Astrocyte (in vitro differentiated cells and primary cell): Measurements from ENCODE around the gene ACSF2. TPM values are rescaled to one million over a fixed set of nuclear protein-coding genes. Genes with fewer than 3 reads are reported as not detected.

Experiments used
- DNase-seq: peaks from one replicate; pipeline ENCODE4 v3.0.0-alpha.2; 2010; ENCODE audit warnings: low read depth
- FAIRE-seq: peaks from 2 replicates; lab custom pipeline; 2011; peaks lifted over from hg19 to GRCh38; lab: Jason Lieb, UNC
- H2AFZ ChIP-seq: 2 replicates; pipeline ENCODE4 v1.6.0; 2012; ENCODE audit warnings: low read depth, low read length, inconsistent platforms
- H3K27ac ChIP-seq: 2 replicates; pipeline ENCODE4 v1.5.1; 2011; ENCODE audit warnings: low read depth, low read length, inconsistent platforms
- H3K27me3 ChIP-seq: 2 replicates; pipeline ENCODE4 v1.6.0; 2011; ENCODE audit warnings: low read length, inconsistent platforms; ENCODE audit not compliant: insufficient read depth
- H3K36me3 ChIP-seq: 2 replicates; pipeline ENCODE4 v1.5.1; 2011; ENCODE audit warnings: low read length, inconsistent platforms; ENCODE audit not compliant: insufficient read depth
- H3K4me1 ChIP-seq: 2 replicates; pipeline ENCODE4 v1.5.1; 2011; ENCODE audit warnings: low read length, inconsistent platforms; ENCODE audit not compliant: insufficient read depth
- H3K4me2 ChIP-seq: 2 replicates; pipeline ENCODE4 v1.6.0; 2012; ENCODE audit warnings: low read length, inconsistent platforms
- H3K4me3 ChIP-seq: 2 replicates; pipeline ENCODE4 v1.5.1; 2011; ENCODE audit warnings: low read depth, mild to moderate bottlenecking, low read length, inconsistent platforms; ENCODE audit not compliant: insufficient read depth
- H3K79me2 ChIP-seq: 2 replicates; pipeline ENCODE4 v1.6.0; 2012; ENCODE audit warnings: mild to moderate bottlenecking, low read length, inconsistent platforms; ENCODE audit not compliant: insufficient read depth
- H3K9ac ChIP-seq: 2 replicates; pipeline ENCODE4 v1.6.0; 2012; ENCODE audit warnings: mild to moderate bottlenecking, low read length, inconsistent platforms
- H3K9me3 ChIP-seq: 2 replicates; pipeline ENCODE4 v1.5.1; 2012; ENCODE audit warnings: low read depth, mild to moderate bottlenecking, low read length, inconsistent platforms; ENCODE audit not compliant: insufficient read depth
- H4K20me1 ChIP-seq: 2 replicates; pipeline ENCODE4 v1.6.0; 2012; ENCODE audit warnings: low read length, inconsistent platforms; ENCODE audit not compliant: insufficient read depth
- H3K27ac Mint-ChIP-seq: one replicate; pipeline ENCODE4 v1.8.0; 2021; ENCODE audit warnings: mild to moderate bottlenecking, mixed read lengths; ENCODE audit not compliant: unreplicated experiment
- H3K27me3 Mint-ChIP-seq: one replicate; pipeline ENCODE4 v1.8.0; 2021; ENCODE audit warnings: low read depth, mixed read lengths; ENCODE audit not compliant: unreplicated experiment
- H3K36me3 Mint-ChIP-seq: one replicate; pipeline ENCODE4 v1.8.0; 2021; ENCODE audit warnings: low read depth, mixed read lengths; ENCODE audit not compliant: unreplicated experiment
- H3K4me1 Mint-ChIP-seq: one replicate; pipeline ENCODE4 v1.8.0; 2021; ENCODE audit warnings: low read depth, mixed read lengths; ENCODE audit not compliant: unreplicated experiment
- H3K4me3 Mint-ChIP-seq: one replicate; pipeline ENCODE4 v1.8.0; 2021; ENCODE audit warnings: mild to moderate bottlenecking, moderate library complexity, mixed read lengths; ENCODE audit not compliant: unreplicated experiment
- H3K9me3 Mint-ChIP-seq: one replicate; pipeline ENCODE4 v1.8.0; 2021; ENCODE audit warnings: mild to moderate bottlenecking, mixed read lengths; ENCODE audit not compliant: unreplicated experiment
- CTCF ChIP-seq: IDR thresholded peaks from 2 replicates; pipeline ENCODE4 v1.5.1; 2011; ENCODE audit warnings: low read depth, mild to moderate bottlenecking, inconsistent platforms, low read length, moderate library complexity; ENCODE audit not compliant: insufficient read depth
- EZH2 ChIP-seq: IDR thresholded peaks from 2 replicates; pipeline ENCODE4 v1.6.1; 2012; ENCODE audit warnings: mild to moderate bottlenecking, low read length, inconsistent platforms; ENCODE audit not compliant: insufficient read depth
- total RNA-seq: library from RNA; stranded (reverse); gene quantifications from 2 replicates; pipeline ENCODE4 v1.2.1, GENCODE V29; 2021

The ACSF2 gene
- total RNA-seq, 1 donor from 2014 or later = 28.3 TPM

GRCh38 chr17:50498021-50498874 is 72.2 kb downstream of the ACSF2 start:
- no peak overlapping the region for H3K4me2 ChIP-seq
- H3K27me3 ChIP-seq = no peaks in the 10 kb centered on the region
- Mint-ChIP-seq H3K9me3 (no peaks in the 10 kb centered on the region), H3K36me3 (no peaks in the 10 kb centered on the region), H3K27ac (no peak overlapping the region), H3K4me3 (no peak overlapping the region), H3K4me1 (peaks cover 1% of the 10 kb centered on the region), H3K27me3 (peaks cover 12% of the 10 kb centered on the region)
- no peaks in the 10 kb centered on the region for H3K79me2 ChIP-seq
- H3K36me3 ChIP-seq = no peaks in the 10 kb centered on the region
- FAIRE-seq = no peak
- no peaks in the 10 kb centered on the region for H4K20me1 ChIP-seq
- H3K9ac ChIP-seq = no peak overlapping the region
- TF ChIP-seq CTCF = no peak
- TF ChIP-seq EZH2 = no peak
- no peak overlapping the region for H3K4me3 ChIP-seq
- no peaks in the 10 kb centered on the region for H3K9me3 ChIP-seq
- H3K4me1 ChIP-seq = no peaks in the 10 kb centered on the region
- DNase-seq = no peak
- H2AFZ ChIP-seq = no peak overlapping the region
- no peak overlapping the region for H3K27ac ChIP-seq

DNA sequence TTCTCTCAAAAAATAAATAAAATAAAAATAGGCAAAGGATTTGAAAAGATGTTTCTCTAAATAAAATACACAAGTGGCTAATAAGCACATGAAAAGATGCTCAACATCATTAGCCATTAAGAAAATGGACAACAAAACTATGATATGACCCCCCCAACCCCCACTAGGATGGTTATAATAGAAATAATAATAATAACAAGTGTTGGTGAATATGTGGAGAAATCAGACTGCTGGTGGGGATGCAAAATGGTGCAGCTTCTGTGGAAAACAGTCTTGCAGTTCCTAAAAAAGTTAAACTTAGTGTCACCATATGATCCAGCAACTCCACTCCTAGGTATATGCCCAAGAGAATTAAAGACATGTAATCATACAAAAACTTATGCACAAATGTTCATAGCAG is 73.3 kb downstream of the ACSF2 start:
- H3K36me3 Mint-ChIP-seq = no peaks in the 10 kb centered on the region

More for the DNA sequence above, 73.3 kb downstream of the ACSF2 start:
- no peaks in the 10 kb centered on the region for H3K79me2 ChIP-seq
- H3K4me2 ChIP-seq = no peak overlapping the region
- H4K20me1 ChIP-seq = no peaks in the 10 kb centered on the region
- no peak overlapping the region for H3K9ac ChIP-seq
- H3K4me1 Mint-ChIP-seq = peaks cover 9% of the 10 kb centered on the region
- H3K9me3 ChIP-seq = no peaks in the 10 kb centered on the region
- H3K27ac ChIP-seq = no peak overlapping the region
- H3K36me3 ChIP-seq = no peaks in the 10 kb centered on the region
- DNase-seq (no peak), FAIRE-seq (no peak)
- H3K9me3 Mint-ChIP-seq = no peaks in the 10 kb centered on the region
- H3K27ac Mint-ChIP-seq = no peak overlapping the region
- TF ChIP-seq CTCF = no peak
- H3K4me1 ChIP-seq = no peaks in the 10 kb centered on the region
- H3K4me3 Mint-ChIP-seq = no peak overlapping the region
- no peaks in the 10 kb centered on the region for H3K27me3 ChIP-seq
- no peak overlapping the region for H3K4me3 ChIP-seq
- H3K27me3 Mint-ChIP-seq = peaks cover 11% of the 10 kb centered on the region
- H2AFZ ChIP-seq = no peak overlapping the region
